CD4-positive, alpha-beta T cell (primary cell): Measurements from ENCODE around the gene UBP1. TPM values are rescaled to one million over a fixed set of nuclear protein-coding genes. Genes with fewer than 3 reads are reported as not detected.
"Not testable (repeated sequence)": the region's sequence is repeated elsewhere in the genome, so short reads cannot be mapped to it uniquely, and the experiment has no call there.

Experiments
- ATAC-seq: fragments of 200-7000 bp; cut with Tn5 transposase; one replicate; pipeline ENCODE4 v1.10.0; 2022; ENCODE audit warnings: mild to moderate bottlenecking; ENCODE audit not compliant: poor library complexity
- CTCF ChIA-PET: fragments of 350-600 bp; sonication (Branson Sonifier 250); formaldehyde crosslinking; loops from one replicate; lab custom pipeline; 2021; ENCODE audit warnings: antibody characterized with exemption, inconsistent platforms; lab: Charles Lee
- POLR2A ChIA-PET: fragments of 350-600 bp; sonication (Branson Sonifier 250); formaldehyde crosslinking; loops from one replicate; lab custom pipeline; 2021; ENCODE audit warnings: antibody characterized with exemption, inconsistent platforms; lab: Charles Lee
- DNase-seq, 14 experiments: peaks; one replicate each; pipeline ENCODE4 v3.0.0-alpha.2; 2013 to 2020; ENCODE audit warnings: mixed read lengths in 2 of 14
- H3K27ac ChIP-seq, 2 donors: one replicate each; pipeline versions ENCODE4 v1.5.1 to v1.7.0; 2013; ENCODE audit warnings: low read length in 2 of 2, low read depth in 1 of 2, mild to moderate bottlenecking in 1 of 2
- H3K27me3 ChIP-seq, 2 experiments: 1 replicate in 1 of 2; 2 replicates in 1 of 2; pipeline versions ENCODE4 v1.6.1 to v1.7.0; 2013; ENCODE audit warnings: low read length in 2 of 2, control low read depth in 1 of 2, mild to moderate bottlenecking in 1 of 2, moderate library complexity in 1 of 2; ENCODE audit not compliant: insufficient read depth in 2 of 2, control insufficient read depth in 1 of 2
- H3K36me3 ChIP-seq: one replicate; pipeline ENCODE4 v1.6.1; 2013; ENCODE audit warnings: low read length, control low read depth; ENCODE audit not compliant: insufficient read depth
- H3K4me1 ChIP-seq: one replicate; pipeline ENCODE4 v1.6.1; 2013; ENCODE audit warnings: low read length, control low read depth; ENCODE audit not compliant: insufficient read depth
- H3K4me3 ChIP-seq: one replicate; pipeline ENCODE4 v1.5.1; 2013; ENCODE audit warnings: mild to moderate bottlenecking, low read length, moderate library complexity
- H3K9me3 ChIP-seq, 2 experiments: 1 replicate in 1 of 2; 2 replicates in 1 of 2; pipeline versions ENCODE4 v1.6.1 to v1.7.0; 2013; ENCODE audit warnings: low read length in 2 of 2, mild to moderate bottlenecking in 2 of 2, control low read depth in 1 of 2, moderate library complexity in 1 of 2; ENCODE audit not compliant: control insufficient read depth in 1 of 2, insufficient read depth in 1 of 2
- H3K27ac Mint-ChIP-seq: one replicate; pipeline ENCODE4 v1.8.0; 2020; ENCODE audit warnings: mixed read lengths
- H3K27me3 Mint-ChIP-seq: one replicate; pipeline ENCODE4 v1.8.0; 2021; ENCODE audit warnings: mixed read lengths
- H3K36me3 Mint-ChIP-seq: one replicate; pipeline ENCODE4 v1.8.0; 2021; ENCODE audit warnings: low read depth, mixed read lengths
- H3K4me1 Mint-ChIP-seq: one replicate; pipeline ENCODE4 v1.8.0; 2021; ENCODE audit warnings: low read depth, mixed read lengths
- H3K4me3 Mint-ChIP-seq: one replicate; pipeline ENCODE4 v1.8.0; 2020; ENCODE audit warnings: mild to moderate bottlenecking, mixed read lengths
- H3K9me3 Mint-ChIP-seq: one replicate; pipeline ENCODE4 v1.8.0; 2020; ENCODE audit warnings: mixed read lengths
- CTCF ChIP-seq: fragments of 200-600 bp; IDR thresholded peaks from one replicate; pipeline ENCODE4 v1.8.0; 2022; ENCODE audit warnings: antibody characterized with exemption, mild to moderate bottlenecking
- intact Hi-C, 2 experiments: fragments of 100-400 bp; cut with DNase I in 1 of 2; cut with micrococcal nuclease in 1 of 2; formaldehyde crosslinking; loops; one replicate each; pipeline versions ENCODE4 v1.15.1 to v1.9.0; 2023 to 2025; cut with DNase I, micrococcal nuclease
- total RNA-seq, 174 experiments: library from RNA in 2 of 174; stranded (reverse) in 2 of 174; gene quantifications; one replicate each; pipeline ENCODE4 v1.2.3 and lab custom pipeline; 2021 to 2026

The UBP1 gene
- total RNA-seq, 2 experiments from 2014 or later = 59.5 to 61.6 TPM

DNA sequence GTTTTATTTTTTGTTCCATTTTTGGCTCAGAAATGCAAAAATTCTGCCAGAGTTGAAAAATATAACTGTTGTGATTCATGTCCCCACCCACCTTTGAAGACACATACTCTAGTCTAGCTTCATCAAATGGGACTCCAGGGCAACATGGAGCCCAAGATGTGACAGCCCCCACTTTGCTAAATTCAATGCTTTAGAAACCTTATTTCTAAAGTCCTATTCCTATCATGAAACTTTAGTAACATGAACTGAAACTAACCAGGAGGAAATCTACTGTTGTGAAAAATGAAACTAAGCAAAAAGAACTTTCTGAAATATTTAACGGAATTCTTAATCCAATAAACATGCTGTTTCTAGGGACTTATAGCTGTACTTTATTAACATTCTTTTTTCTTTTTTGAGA, 20.3 kb downstream of the UBP1 start:
- Mint-ChIP-seq H3K27ac (no peak overlapping the region), H3K36me3 (peaks cover 87% of the 10 kb centered on the region), H3K4me1 (peaks cover 14% of the 10 kb centered on the region), H3K4me3 (no peak overlapping the region), H3K27me3 (no peaks in the 10 kb centered on the region), H3K9me3 (no peaks in the 10 kb centered on the region)
- TF ChIP-seq CTCF = no peak
- H3K4me3 ChIP-seq = no peak overlapping the region
- H3K4me1 ChIP-seq = peaks cover 4% of the 10 kb centered on the region
- ATAC-seq (no peak), DNase-seq (no peak)
- H3K27me3 ChIP-seq = no peaks in the 10 kb centered on the region
- intact Hi-C loops = no loop called here
- H3K27ac ChIP-seq = no peak overlapping the region
- CTCF ChIA-PET = no interaction called here
- peaks cover 59% of the 10 kb centered on the region for H3K36me3 ChIP-seq
- POLR2A ChIA-PET = interaction anchor here (1.1 kb wide), 1 partner anchor 20 kb away, joined by 3 read pairs; the partner anchor contains the start of gene UBP1
- H3K9me3 ChIP-seq = no peaks in the 10 kb centered on the region

DNA sequence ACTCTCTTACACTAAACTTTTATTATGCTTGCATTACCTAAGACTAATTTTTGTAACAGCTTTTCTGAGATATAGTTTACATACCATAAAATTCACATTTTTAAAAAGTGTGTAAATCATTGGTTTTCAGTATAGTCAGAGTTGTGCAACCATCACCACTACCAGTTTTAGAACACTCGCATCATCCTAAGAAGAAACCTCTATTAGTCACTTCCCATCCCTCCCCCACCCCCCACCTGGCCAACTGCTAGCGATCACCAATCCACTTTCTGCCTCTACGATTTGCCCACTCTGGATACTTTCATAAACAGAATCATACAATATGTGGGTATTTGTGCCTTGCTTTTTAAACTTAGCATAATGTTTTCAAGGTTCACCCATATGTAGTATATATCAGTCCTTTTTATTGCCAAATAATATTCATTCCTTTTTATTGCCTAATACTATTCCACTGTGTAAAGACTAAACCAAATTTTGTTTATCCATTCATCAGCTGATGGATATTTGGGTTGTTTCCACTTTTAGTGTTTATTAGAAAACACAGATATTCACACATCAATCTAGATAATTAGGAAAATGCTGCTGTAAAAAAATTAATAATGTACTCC, 23.0 kb downstream of the UBP1 start:
- H3K9me3 Mint-ChIP-seq = no peaks in the 10 kb centered on the region
- Histone ChIP-seq H3K9me3 (no peaks in the 10 kb centered on the region), H3K4me1 (peaks cover 4% of the 10 kb centered on the region), H3K27me3 (no peaks in the 10 kb centered on the region), H3K27ac (no peak overlapping the region), H3K4me3 (no peak overlapping the region), H3K36me3 (peaks cover 64% of the 10 kb centered on the region)
- ChIA-PET POLR2A (no interaction called here), CTCF (no interaction called here)
- no peak for TF ChIP-seq CTCF
- DNase-seq = peak in 1 of 14 experiments; percentile 13
- ATAC-seq = no peak
- peak overlapping the region; percentile 12 for H3K27ac Mint-ChIP-seq
- H3K27me3 Mint-ChIP-seq = no peaks in the 10 kb centered on the region
- peaks cover 14% of the 10 kb centered on the region for H3K4me1 Mint-ChIP-seq
- intact Hi-C loops = no loop called here
- H3K4me3 Mint-ChIP-seq = no peak overlapping the region
- H3K36me3 Mint-ChIP-seq = peaks cover 87% of the 10 kb centered on the region

GRCh38 chr3:33410816-33411215, 29.4 kb downstream of the UBP1 start:
- intact Hi-C loops, H3K9me3 ChIP-seq, CTCF ChIA-PET, H3K4me3 Mint-ChIP-seq, H3K27me3 ChIP-seq, H3K4me1 ChIP-seq, H3K27ac Mint-ChIP-seq, H3K27me3 Mint-ChIP-seq, ATAC-seq, H3K9me3 Mint-ChIP-seq, H3K4me1 Mint-ChIP-seq, H3K4me3 ChIP-seq, H3K27ac ChIP-seq, DNase-seq: not testable (repeated sequence)
- peaks cover 92% of the 10 kb centered on the region for H3K36me3 Mint-ChIP-seq
- POLR2A ChIA-PET = interaction anchor here (0.7 kb wide), 2 partner anchors 18 to 28 kb away, joined by 3 read pairs; no protein-coding TSS in a partner anchor
- peaks cover 85% of the 10 kb centered on the region for H3K36me3 ChIP-seq

DNA sequence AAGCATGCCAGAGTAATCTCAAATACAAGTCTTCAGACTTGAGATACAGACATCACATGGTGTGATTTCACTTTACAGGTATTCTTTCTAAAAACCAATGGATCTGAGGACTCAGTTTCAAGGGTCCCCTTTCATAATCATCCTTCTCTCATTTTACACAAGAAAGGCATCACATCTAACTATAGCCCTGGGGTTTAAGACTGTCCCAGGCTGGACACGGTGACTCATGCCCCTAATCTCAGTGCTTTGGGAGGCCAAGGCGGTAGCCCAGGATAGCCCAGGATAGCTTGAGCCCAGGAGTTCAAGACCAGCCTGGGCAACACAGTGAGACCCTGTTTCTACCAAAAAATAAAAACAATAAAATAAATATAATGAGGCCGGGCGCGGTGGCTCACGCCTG, 36.4 kb downstream of the UBP1 start:
- Histone ChIP-seq H3K36me3 (peaks cover 89% of the 10 kb centered on the region), H3K4me1 (no peaks in the 10 kb centered on the region), H3K4me3 (no peak overlapping the region), H3K9me3 (no peaks in the 10 kb centered on the region), H3K27me3 (no peaks in the 10 kb centered on the region), H3K27ac (no peak overlapping the region)
- TF ChIP-seq CTCF = no peak
- Mint-ChIP-seq H3K27ac (no peak overlapping the region), H3K27me3 (no peaks in the 10 kb centered on the region), H3K9me3 (no peaks in the 10 kb centered on the region), H3K4me3 (no peak overlapping the region), H3K4me1 (no peaks in the 10 kb centered on the region), H3K36me3 (peaks cover 84% of the 10 kb centered on the region)
- ChIA-PET POLR2A (no interaction called here), CTCF (no interaction called here)
- DNase-seq (no peak), ATAC-seq (no peak)
- intact Hi-C loops = no loop called here
